Uterus (tissue), 4 donors: ENCODE results near the gene TNRC6C. TPM values are rescaled to one million over a fixed set of nuclear protein-coding genes. Genes with fewer than 3 reads are reported as not detected.

Experiments used
- DNase-seq, 2 donors: peaks; one replicate each; pipeline ENCODE4 v3.0.0-alpha.2; 2019 to 2020
- H3K27ac ChIP-seq, 2 donors: fragments of 200-600 bp; sonication (generic); 1 replicate in 1 of 2; 2 replicates in 1 of 2; pipeline ENCODE4 v1.5.1; 2016 to 2018
- H3K27me3 ChIP-seq, 2 donors: fragments of 200-600 bp; sonication (generic); one replicate each; pipeline ENCODE4 v1.5.1; 2018 to 2019; ENCODE audit warnings: control low read depth in 1 of 2
- H3K36me3 ChIP-seq, 2 donors: fragments of 200-600 bp; sonication (generic); one replicate each; pipeline ENCODE4 v1.5.1; 2019; ENCODE audit warnings: control low read depth in 1 of 2
- H3K4me1 ChIP-seq, 2 donors: fragments of 200-600 bp; sonication (generic); one replicate each; pipeline ENCODE4 v1.5.1; 2018 to 2019; ENCODE audit warnings: control low read depth in 1 of 2
- H3K4me3 ChIP-seq, 2 donors: fragments of 200-600 bp; sonication (generic); 1 replicate in 1 of 2; 2 replicates in 1 of 2; pipeline ENCODE4 v1.5.1; 2018 to 2019; ENCODE audit warnings: mild to moderate bottlenecking in 1 of 2
- H3K9me3 ChIP-seq, 2 donors: fragments of 200-600 bp; sonication (generic); one replicate each; pipeline ENCODE4 v1.5.1; 2019; ENCODE audit warnings: control low read depth in 1 of 2
- POLR2A ChIP-seq, 2 donors: fragments of 450-650 bp; IDR thresholded peaks; one replicate each; pipeline ENCODE4 v1.6.1; 2016; ENCODE audit warnings: antibody characterized with exemption in 2 of 2, mild to moderate bottlenecking in 1 of 2, moderate library complexity in 1 of 2
- intact Hi-C: fragments of 100-400 bp; cut with DNase I; formaldehyde crosslinking; loops from one replicate; pipeline ENCODE4 v1.15.1; 2023; ENCODE audit warnings: low total_unique reads
- total RNA-seq, 4 donors: library from RNA; depleted of rRNA in 3 of 4; stranded (reverse); fragments of >200 nt in 3 of 4; gene quantifications; one replicate each; pipeline versions ENCODE4 v1.1.0 to v1.2.4, GENCODE V29; 2014 to 2023
- TF ChIP-seq, protein P1 (sequence below), 4 experiments: fragments of 200-600 bp in 2 of 4; fragments of 450-650 bp in 2 of 4; sonication (generic) in 2 of 4; IDR thresholded peaks; one replicate each; pipeline ENCODE4 v1.5.1; 2016 to 2019; ENCODE audit warnings: antibody characterized with exemption in 4 of 4, mild to moderate bottlenecking in 2 of 4, moderate library complexity in 1 of 4
- donor health status: DM: yes; HTN: yes; CAD: no.

TNRC6C gene
- total RNA-seq, 4 donors from 2014 or later = 4.6 to 68.0 (median 11.8) TPM

GRCh38 chr17:78117027-78117981, 158.8 kb downstream of the TNRC6C start:
- no peak overlapping the region for H3K4me3 ChIP-seq
- no peaks in the 10 kb centered on the region for H3K9me3 ChIP-seq
- peak in 1 of 2 donors; percentile 14 for DNase-seq
- H3K27me3 ChIP-seq = no peaks in the 10 kb centered on the region
- intact Hi-C loops = no loop called here
- no peaks in the 10 kb centered on the region for H3K4me1 ChIP-seq
- H3K27ac ChIP-seq = no peak overlapping the region
- H3K36me3 ChIP-seq = no peaks in the 10 kb centered on the region
- TF ChIP-seq, protein P1, sequence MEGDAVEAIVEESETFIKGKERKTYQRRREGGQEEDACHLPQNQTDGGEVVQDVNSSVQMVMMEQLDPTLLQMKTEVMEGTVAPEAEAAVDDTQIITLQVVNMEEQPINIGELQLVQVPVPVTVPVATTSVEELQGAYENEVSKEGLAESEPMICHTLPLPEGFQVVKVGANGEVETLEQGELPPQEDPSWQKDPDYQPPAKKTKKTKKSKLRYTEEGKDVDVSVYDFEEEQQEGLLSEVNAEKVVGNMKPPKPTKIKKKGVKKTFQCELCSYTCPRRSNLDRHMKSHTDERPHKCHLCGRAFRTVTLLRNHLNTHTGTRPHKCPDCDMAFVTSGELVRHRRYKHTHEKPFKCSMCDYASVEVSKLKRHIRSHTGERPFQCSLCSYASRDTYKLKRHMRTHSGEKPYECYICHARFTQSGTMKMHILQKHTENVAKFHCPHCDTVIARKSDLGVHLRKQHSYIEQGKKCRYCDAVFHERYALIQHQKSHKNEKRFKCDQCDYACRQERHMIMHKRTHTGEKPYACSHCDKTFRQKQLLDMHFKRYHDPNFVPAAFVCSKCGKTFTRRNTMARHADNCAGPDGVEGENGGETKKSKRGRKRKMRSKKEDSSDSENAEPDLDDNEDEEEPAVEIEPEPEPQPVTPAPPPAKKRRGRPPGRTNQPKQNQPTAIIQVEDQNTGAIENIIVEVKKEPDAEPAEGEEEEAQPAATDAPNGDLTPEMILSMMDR (IDR thresholded peaks at IDR 0.05) = peak in 1 of 4 experiments; percentile 37
- TF ChIP-seq POLR2A (IDR thresholded peaks at IDR 0.05) = no peak

DNA sequence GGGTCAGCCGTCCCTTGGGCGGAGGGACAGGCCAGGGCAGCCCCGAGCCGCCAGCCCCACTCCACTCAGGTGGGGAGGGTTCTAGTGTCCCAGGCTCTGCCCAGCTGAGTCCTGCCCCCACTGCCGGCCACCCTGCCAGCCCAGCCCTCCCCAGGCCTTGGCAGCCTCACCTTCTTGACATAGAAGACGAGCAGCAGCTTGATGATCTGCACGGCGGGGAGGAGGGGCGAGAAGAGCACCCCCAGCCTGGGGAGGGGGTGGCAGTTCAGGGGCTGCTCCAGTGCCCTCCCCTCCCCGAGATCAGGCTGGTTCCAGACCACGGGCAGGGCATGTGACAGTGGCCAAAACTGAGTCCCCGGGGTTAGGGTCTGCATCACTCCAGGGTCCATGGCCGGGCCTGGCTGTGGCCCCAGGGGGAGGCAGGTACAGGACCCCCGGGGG, 160.3 kb downstream of the TNRC6C start:
- H3K27ac ChIP-seq = no peak overlapping the region
- no peaks in the 10 kb centered on the region for H3K27me3 ChIP-seq
- TF ChIP-seq, protein P1 (IDR thresholded peaks at IDR 0.05) = no peak
- TF ChIP-seq POLR2A (IDR thresholded peaks at IDR 0.05) = no peak
- H3K36me3 ChIP-seq = no peaks in the 10 kb centered on the region
- peak in 1 of 2 donors; percentile 12 for DNase-seq
- intact Hi-C loops = no loop called here
- no peaks in the 10 kb centered on the region for H3K4me1 ChIP-seq
- no peaks in the 10 kb centered on the region for H3K9me3 ChIP-seq
- H3K4me3 ChIP-seq = no peak overlapping the region

DNA sequence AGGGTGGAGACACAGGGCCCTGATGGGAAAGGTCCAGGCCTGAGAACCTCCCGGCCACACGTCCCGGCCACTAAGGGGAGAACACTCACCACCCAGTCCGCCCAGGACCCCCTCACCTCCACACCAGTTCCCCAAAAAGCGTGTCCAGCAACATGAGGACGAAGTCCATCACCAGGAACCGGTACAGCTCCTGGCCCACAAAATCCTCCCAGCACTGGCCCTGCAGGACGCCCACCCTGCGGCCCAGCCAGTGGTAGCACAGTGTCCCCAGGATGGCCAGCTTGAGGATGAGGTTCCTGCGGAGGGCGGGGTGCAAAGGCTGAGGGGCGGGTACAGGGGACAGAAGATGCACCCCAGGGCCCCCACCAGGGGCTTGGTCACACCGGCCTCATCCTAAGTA, 162.0 kb downstream of the TNRC6C start:
- intact Hi-C loops = no loop called here
- no peak for DNase-seq

DNA sequence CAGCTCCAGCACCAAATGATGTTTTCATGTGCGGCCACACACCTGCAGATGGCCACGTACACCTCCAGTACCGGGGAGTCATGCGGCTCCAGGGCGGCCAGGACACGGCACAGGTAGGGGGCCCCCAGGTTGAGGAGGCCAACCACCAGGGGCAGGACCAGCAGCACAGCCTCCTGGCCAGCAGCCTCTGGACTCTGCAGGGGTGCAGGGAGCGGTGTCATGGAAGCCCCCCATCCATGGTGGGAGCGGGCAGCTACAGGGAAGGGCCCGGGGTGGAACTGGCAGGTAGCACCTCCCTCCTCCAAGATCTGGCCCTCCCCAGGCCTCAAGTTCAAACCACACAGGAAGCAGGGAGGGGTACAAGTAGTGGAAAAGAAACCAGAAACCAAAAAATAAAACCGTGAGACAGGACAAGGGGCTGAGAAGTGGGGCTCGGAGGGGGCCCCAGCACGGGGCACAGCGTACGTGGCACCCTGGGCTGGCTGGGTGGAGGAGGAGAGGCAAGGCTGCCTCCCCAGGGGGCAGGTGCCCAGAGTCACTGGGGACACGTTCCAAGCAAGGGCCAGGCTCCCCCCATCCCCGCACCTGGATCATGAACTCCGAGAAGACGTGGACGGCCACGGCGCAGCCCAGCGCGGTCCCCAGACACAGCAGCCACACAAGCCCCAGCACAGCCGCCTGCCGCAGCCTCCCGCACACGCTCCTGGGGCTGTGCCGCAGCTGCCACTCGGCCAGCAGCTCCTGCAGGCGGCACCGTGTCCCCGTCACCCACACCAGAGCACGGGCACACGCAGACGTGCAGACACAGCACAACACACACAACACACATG, 162.7 kb downstream of the TNRC6C start:
- Histone ChIP-seq H3K4me1 (no peaks in the 10 kb centered on the region), H3K27ac (no peak overlapping the region), H3K27me3 (no peaks in the 10 kb centered on the region), H3K9me3 (no peaks in the 10 kb centered on the region), H3K36me3 (no peaks in the 10 kb centered on the region), H3K4me3 (no peak overlapping the region)
- TF ChIP-seq, protein P1 (IDR thresholded peaks at IDR 0.05) = no peak
- no peak for TF ChIP-seq POLR2A (IDR thresholded peaks at IDR 0.05)
- no peak for DNase-seq
- intact Hi-C loops = no loop called here

More for the DNA sequence above, 162.0 kb downstream of the TNRC6C start:
- Histone ChIP-seq H3K27me3 (no peaks in the 10 kb centered on the region), H3K4me1 (no peaks in the 10 kb centered on the region), H3K27ac (no peak overlapping the region), H3K36me3 (no peaks in the 10 kb centered on the region), H3K4me3 (no peak overlapping the region), H3K9me3 (no peaks in the 10 kb centered on the region)
- TF ChIP-seq POLR2A (IDR thresholded peaks at IDR 0.05) = no peak
- TF ChIP-seq, protein P1 (IDR thresholded peaks at IDR 0.05) = no peak
